Glomerular visceral epithelial cell (primary cell): ENCODE results near the gene JARID2.
A peak's percentile ranks its signal among the peaks of the same experiment; 100 is the strongest.

Experiments
- DNase-seq: peaks from one replicate; pipeline ENCODE4 v3.0.0-alpha.2; 2016; ENCODE audit errors: extremely low spot score

JARID2 gene

DNA sequence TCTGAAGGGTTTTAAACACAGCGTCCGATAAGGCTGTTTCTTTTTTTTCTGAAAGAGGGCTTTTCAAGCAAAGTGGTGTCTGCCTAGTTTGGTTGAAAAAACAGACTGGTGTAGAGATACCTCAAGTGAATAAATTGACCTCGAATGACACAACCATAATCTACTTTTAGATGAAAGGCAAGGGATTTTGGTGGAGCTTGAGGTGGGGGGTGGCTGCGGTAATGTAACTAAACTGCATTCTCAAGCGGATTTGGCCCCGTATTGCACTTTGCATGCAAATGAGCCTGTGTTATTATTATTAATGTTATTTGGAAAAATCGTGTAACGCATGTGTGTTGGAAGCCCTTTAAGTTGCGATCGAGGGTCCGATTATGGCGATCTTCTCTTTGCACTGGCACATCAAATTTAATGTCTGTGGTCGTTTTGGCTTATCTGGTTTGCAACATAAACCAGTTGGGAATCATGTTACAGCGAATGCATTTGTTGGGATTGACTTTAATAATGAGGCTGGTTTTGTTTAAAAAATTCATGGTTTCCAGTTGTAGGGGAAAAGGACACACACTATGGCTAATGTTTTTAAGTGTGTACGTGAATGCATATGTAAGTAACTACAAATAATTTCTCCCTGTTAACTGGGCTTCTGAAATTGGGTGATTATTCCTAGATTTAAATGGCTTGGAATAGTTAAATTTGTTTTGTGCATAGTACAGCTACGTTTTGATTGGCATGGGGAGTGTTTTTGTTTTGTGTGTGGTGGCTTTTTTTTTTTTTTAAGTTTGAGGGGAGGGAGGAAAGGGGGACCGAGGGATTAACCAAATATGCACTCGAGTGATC is 1.0 kb downstream of the JARID2 start:
- DNase-seq: no peak

DNA sequence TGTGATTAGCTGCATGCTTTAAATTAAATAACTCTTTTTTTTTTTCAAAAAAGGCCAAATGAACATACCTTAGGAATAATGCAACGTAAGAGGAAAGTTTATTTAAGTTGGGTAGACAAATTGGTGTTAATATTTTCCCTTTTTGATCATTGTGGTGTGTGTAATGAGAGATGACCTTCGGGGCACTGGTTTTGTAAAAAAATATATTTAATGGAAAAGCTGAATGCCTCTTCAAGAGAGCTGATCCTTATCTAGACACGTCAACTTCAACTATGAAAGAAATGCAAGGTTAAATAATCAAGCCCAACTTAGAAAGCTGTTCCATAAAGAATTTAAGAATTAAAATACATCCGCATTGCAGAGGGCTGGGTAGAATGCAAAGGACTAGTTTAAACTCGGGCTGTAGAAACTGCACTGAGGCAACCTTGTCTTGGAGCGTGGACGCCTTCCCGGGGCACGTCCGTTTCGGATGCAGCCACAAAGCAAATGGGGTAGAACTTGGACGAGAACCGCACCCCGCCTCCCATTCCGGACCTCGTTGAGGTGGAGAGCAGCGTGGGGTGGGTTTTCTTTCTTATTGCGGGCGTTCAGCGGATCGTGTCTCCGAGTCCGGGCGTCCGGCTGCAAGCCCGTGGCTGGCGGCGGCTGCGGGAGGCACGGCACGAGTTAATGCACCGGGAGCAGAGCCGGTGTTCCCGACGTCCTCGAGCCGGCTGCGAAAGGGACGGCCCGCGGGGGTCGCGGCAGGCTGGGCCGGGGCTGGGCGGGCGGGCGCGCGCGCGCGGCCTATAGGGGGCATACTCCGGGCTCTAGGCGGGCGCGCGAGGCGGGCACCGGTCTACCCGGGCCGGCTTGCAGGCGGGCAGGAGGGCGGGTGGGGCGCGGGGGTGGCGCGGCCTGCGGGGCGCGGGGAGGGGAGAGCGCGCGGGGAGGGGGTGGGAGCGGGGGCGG is 1.9 kb downstream of the JARID2 start:
- peak; percentile 63 for DNase-seq

DNA sequence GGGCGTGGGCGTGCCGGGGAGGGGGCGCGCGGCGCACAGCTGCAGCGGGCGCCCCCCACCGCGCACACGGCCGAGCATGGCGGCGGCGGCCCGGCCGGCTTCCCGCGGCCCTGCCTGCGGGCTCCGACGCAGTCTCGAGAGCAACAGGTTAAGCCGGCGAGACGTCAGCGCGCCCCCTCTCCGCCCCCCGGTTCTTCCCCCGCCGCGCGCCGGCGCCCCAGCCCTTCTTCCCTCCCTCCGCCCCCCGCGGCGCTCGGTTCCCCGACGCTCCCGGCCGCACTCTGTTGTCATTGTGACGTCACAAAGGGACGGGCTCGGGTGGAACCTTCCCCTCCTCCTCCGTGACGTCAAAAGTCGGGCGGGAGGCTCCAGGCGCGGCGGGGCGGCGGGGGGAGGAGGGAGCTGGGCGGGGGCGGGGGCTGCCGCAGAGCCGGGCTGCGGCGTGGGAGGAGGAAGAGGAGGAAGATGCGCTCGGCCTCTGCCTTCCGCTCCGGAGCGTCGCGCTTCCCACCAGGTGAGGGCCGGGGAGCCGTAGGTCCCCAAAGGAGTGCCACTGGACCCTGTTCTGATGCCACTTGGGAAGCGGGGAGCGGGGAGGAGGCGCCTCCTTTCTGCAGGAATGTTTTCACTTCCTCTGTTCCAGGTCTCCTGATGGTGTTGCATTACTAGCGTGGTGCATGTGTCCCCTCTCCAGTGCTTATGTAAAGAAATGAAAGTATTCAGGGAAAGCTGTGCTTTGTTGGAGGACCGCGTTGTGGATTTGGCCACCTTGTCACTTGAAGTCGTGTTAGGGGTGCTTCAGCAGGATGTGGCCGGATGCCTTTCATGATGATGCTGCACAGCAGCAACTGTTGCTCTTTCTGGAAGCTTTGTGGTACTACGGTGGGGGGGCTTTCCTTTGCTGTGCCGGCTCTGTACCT is 2.8 kb downstream of the JARID2 start:
- peak; percentile 95 for DNase-seq

DNA sequence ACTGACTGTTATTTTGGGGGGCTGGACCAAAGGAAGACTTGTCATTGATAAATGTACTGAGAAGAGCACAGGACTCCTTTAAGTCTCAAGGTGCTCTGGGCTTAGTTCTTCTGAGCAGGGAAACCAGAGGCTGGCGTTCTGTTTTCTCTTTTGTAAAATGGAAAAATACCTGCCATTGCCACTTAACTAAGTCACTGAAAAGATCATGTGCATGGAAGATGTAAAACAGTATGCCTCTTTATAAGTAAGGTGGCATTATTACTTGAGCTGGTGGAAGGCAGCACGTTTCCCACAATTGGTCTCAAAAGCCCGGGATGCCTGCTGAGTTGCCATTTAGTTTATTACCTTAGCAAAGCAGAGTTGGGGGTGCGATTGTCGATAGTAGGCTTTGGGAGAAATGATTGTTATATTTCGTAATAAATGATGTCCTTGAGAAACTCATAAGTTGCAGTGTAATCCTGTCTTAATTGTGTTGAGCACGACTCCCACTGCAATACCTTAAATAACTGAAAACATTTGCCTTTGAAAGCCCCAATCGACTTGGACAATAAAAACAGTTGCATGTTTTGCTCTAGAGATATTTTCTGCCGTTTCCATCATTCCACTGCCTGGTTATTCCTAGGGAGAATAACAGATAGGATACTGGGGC is 3.6 kb downstream of the JARID2 start:
- no peak for DNase-seq

DNA sequence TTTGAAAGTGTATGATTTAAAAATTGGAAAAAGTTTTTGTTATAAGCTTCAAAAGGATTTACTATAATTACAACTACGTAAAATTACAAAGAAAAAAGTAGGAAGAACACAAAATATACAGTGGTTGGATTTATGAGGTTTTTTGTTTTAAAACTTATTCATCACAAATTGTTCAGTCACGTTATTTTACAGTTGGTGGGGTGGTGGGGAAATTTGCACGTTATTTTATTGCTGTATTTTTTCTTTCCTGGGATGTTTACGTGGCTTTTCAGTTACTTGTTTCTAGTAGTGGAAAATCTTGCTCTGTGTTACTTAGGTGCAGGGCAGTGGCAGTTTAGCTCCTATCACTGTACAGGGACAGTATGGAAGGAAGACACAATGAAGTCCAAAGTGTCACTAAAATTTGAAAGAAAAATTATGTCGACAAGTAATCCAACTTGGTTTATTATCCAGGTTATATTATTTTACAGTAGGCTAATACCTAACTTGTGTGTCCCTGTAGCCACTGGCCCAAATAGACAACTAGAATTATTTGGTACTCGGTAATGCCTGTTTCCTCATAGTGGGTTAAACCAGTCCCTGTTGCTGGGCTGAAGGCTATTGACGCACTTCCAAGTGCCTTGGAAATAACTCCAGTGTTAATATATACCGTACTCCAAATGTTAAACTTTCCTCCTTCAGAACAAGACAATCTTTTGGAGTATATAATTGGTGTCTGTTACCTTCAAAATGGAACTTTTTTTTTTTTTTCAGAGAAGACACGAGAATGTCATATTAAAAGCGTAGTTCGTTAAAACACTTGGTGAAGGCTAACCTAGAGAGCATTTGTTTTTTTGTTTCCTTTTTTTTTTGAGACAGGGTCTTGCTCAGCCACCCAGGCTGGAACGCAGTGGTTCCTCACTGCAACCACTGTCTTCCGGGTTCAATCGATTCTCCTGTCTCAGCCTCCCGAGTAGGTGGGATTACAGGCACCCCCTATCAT is 4.6 kb downstream of the JARID2 start:
- DNase-seq: no peak

DNA sequence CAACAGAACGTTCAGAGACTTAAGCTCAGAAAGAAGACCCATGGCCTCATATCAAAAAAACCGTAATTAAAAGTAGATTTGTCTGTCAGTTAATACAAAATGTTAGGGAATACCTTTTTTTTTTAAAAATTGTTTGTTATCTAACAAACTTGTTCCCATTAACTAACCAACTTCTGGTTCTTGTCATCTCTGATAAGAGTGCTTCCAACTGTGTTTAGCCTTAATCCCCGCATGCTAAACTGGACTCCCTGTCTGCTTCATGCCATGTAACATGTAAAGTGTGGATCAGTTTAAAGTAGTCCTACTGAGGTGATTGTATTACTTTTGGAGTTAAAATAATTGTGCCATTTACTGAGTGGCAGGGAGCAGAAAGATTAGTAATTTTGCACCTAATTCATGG is 6.3 kb downstream of the JARID2 start:
- DNase-seq: no peak

DNA sequence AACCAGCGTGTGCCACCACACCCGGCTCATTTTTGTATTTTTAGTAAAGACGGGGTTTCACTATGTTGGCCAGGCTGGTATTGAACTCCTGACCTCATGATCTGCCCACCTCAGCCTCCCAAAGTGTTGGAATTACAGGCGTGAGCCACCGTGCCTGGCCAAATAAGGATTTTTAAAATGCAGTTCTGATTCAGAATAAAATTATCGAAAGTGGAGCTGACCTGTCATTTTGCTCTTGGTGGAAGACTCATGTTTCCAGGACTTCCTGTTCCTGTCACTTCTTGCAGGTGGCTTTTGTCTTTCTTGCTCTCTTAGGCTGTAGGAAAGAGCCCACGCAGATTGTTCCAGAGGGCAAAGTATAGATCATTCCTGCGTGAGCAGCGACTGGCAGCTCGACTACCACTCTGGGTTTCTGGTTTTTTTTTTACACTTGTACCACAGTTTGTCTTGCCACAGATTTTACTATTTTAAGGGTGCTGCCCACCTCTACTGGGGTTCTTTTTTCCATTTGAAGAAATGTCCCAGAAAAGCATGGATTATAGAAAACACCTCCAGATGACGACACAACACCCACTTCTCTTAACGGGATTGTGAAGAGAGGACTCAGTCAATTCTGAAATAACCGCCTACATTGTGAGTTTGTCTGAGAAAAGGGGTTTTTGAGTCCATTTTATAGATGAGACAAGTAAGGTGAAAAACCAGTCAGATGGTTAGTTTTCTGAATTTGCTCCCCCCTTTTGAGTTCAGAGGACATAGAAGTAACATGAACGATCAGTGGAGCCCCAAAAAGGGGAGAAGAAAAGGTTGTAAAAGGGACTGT is 7.5 kb downstream of the JARID2 start:
- no peak for DNase-seq

DNA sequence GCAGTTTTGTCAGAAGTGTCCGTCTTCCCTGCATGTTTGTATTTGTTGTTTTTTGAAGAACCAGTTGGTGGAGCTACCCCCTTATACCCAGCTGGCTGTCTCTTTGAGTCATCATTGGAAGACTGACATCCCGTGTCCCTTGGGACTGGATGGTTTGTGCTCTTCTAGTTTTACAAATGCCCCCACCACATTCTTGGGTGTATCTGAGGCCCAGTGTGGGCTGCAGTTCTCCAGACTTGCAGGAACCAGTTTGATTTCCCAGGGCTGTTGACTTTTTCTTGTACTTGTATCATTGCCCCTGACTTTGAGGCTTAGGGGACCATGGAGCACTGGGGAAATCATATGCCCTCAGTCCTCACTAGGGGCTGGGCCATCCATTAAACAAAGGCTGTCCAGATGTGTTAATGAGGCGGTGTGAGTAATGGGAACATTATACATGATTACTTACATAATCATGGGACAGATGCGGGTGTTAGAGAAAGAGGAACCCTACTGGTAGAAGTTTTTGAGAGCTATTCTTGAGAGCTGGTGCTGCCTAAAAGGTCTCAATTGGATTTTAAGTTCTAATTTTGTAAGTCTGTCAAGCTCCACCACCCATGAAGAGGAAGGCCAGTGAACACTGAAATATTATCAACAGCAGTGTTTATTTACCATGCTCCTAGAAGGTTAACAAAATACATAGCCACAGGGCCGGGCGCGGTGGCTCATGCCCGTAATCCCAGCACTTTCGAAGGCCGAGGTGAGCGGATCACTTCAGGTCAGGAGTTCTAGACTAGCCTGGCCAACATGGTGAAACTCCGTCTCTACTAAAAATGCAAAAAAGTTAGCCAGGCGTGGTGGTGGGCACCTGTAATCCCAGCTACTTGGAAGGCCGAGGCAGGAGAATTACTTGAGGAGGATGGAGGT is 8.5 kb downstream of the JARID2 start:
- no peak for DNase-seq

DNA sequence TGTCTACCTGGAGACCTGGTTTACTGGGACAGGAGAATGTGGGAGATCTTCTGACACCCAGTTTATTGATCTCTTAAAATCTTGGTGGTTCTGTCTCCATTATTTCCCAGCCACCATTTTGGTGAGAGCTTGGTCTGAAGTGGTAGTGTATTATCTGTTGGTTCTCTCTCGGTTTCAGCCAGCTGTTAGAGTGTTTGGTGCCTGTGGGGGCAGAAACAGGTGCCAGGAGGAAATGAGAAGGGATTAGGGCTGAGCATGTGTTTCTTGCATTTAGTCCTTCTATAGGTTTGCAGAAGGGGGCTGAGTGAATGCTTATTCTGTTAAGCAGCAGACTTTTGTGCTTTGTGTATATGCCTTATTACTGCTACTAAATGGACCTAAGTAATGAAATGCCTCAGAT is 9.6 kb downstream of the JARID2 start:
- DNase-seq: no peak

DNA sequence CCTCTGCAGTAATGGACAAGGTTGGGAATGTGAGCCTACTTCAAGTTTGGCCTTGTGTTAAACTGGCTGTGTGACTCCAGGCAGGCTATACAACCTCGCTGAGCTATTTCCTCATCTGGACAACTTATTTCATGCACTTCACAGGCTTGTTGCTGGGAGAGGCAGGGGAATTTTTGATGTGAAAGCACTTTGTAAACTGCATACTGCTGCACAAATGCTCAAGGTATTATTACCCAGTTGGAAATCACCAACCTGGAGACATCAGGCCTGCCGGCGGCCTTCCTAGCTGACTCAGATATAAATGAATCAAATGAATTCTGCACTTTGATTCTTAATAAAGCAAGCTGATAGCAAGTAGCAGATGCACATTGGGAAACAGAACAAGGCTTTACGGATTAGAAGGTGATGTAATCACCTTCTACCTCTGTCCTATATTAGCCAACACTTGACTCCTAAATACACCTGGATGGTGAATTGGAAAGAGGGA is 10.1 kb downstream of the JARID2 start:
- no peak for DNase-seq

DNA sequence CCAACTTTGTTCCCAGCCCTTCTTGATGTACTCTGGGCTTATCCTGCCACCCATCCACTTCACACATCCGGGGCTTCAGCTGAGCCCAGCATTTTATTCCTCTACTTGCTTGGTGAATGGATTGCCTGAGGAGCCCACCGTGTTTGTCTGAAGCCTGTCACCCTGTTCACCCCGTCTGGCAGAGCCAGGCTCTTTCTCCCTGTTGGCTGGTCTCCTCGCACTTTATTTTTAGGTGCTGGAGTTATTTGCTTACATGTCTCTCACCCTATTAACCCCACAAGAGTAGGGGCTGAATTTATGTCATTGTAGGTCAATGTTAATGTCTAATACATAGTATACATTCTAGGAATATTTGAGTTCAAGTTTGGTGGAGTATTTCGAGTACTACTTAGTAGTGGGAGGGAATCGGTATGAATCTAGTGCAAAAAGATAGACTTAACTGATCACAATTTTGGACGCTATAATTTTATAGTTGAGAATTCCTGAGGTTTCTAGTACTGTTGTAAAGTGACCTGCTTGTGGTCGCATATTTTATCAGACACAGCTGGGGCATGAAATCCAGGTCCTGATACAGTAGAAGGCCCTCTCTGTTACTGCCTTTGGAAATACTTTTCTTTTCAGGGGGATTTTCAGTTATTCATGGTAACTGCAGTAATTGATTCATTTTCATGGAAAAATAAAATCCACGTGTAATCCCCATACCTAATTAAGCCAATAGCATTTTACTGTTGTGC is 10.8 kb downstream of the JARID2 start:
- DNase-seq: no peak

DNA sequence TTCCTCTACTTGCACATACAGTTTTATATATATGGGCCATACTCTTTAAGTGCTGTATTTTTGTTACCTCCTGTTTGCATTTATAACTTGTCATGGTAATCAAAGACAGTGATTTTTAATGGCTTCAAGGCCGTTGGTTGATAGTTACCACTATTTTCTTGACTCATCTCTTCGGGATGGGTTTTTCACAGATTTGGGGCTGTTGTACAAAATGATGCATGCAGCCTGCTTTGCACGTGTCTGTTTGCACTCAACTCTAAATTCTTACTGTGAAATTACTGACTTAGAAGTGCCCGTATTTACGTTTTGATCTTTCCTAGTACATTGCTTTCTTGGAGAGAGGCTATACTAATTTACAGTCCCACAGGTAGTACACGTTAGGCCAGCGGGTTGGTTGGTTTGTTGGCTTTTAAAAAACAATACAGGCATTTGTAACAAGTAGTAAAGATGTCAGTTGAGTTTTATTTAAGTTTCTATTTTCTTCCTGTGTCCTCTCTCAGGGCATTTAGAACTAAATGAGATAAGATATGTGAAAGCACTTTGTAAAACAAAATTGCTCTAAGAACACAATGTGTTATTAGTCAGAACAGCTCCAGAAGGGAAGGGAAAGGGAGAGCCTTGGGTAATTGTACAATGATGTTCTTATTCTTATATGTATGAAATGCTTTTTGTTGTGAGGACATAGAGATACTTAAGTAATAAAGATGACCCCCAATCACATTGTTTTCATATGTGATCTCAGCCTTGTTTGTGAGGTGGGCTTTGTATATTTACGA is 11.7 kb downstream of the JARID2 start:
- no peak for DNase-seq

DNA sequence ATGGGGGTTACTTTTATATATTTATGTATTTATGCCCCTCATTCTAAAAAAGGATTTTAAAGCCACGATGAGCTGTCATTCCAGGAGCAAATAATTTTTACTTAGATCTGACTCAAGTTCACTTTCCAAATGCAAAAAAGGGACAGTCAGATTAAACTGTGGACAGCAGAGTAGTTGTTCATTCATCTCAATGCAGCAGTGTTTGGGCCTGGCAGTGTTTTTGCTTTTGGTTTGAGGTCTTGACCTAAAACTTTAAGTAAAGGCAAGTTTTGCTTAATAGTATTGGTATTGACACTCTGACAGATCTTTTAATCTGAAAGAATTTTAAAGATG is 13.9 kb downstream of the JARID2 start:
- DNase-seq: no peak

DNA sequence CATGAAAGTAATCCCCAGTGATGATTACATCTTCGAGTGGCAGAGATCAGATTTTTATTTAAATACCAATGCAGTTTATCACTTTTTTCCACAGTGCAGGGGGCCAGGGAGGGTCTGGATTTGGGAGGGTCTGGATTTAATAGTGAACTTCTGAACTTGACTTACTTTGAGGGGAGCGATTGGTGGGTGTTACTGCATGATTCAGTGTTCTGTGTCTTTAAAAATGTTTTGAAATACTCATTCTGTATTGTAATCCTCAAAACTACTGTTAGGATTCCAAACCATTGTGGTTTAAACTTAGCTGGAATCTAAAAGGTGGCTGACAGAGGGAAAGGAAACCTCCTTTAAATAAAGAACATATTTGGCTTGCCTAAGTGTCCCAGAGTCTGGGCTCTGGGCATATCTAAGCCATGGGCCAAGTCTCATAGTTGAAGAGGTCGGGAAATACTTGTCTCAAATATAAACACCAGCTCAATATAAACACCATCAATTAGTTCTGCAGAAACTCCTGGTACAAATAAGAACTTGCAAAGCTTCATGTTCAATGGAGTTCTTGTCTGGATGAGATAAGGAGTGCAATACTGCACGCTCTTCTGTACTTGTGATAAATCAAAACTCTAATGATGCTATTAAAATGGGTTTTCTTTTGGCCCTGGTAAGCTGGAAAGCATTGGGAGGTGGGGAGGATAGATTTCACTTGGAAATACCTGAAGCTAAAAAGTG is 14.4 kb downstream of the JARID2 start:
- DNase-seq: no peak

DNA sequence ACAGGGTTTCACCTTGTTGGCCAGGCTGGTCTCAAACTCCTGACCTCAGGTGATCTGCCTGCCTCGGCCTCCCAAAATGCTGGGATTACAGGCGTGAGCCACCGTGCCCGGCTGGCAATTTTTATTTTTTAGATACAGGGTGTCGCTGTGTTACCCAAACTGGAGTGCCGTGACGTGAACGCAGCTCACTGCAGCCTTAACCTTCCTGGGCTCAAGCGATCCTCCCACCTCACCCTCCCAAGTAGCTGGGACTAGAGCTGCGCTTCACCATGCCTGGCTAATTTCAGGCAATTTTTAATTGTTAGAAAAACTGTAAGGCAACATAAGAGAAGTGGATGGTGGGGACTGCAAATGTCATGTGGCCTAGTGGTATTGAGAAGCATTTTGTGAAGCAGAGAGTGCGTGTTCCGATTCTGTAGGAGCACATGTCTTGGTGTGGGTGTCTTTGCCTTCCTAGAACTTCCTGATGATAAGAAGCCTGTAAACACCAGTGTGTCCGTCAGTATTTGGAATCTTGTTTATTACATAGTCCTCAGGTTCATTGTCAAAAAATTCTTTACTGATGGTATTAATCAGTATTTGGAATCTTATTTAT is 18.0 kb downstream of the JARID2 start:
- DNase-seq: no peak

DNA sequence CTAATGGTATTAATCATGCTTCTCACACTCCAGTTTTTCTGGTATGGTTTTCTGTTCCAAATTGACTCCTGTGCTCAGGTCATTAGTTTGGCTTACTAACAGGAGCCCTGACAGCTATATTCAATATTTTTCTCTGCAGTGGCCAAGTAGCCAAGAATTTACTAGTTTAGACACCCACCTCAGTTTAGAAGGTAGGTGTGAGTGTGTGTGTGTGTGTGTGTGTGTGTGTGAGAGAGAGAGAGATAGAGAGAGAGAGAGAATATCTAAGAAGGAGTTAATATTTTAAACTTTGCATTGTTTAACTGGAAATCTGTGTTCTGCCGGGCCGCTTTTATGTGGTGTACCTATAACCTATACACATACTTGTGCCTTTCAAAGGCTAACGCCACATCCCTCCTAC is 18.5 kb downstream of the JARID2 start:
- no peak for DNase-seq
